ENCODE results near the gene RHOJ. TPM values are rescaled to one million over a fixed set of nuclear protein-coding genes. Genes with fewer than 3 reads are reported as not detected.

The RHOJ gene
- total RNA-seq, 1 experiment from 2014 or later, result not detected

GRCh38 chr14:63182968-63183367 lies 21.3 kb upstream of the RHOJ start:
- no peak overlapping the region for H3K9ac ChIP-seq (ENCODE audit: low read length)
- no peak overlapping the region for H3K4me3 ChIP-seq (replicated peaks in 1 of 2; ENCODE audit: low read depth in 1 of 2, low read length in 2 of 2)
- H3K36me3 ChIP-seq (ENCODE audit: control insufficient read depth in 1 of 2, insufficient read depth in 2 of 2, low read length in 2 of 2), result no peaks in the 10 kb centered on the region
- H3K27ac ChIP-seq (ENCODE audit: low read depth, low read length), result no peak overlapping the region
- ATAC-seq (no peak), DNase-seq (ENCODE audit: low read depth, low spot score) (no peak)
- no peak overlapping the region for H3K4me2 ChIP-seq (ENCODE audit: low read length)
- BruUV-seq (replicated peaks), result no TSS peak
- no peaks in the 10 kb centered on the region for H3K4me1 ChIP-seq (ENCODE audit: control insufficient read depth in 1 of 2, insufficient read depth in 2 of 2, low read length in 2 of 2)
- H4K20me1 ChIP-seq (ENCODE audit: insufficient read depth), result no peaks in the 10 kb centered on the region
- ChIA-PET POLR2A (no interaction called here), RAD21 (ENCODE audit: low non-redundant PET in 1 of 2, low total read pairs in 2 of 2, uncharacterized antibody in 2 of 2, unreplicated experiment in 2 of 2) (no interaction called here), CTCF (no interaction called here)
- no peaks in the 10 kb centered on the region for H3K27me3 ChIP-seq (ENCODE audit: insufficient read depth, low read length)
- no peaks in the 10 kb centered on the region for H3K79me2 ChIP-seq (ENCODE audit: insufficient read depth, low read length)
- TF ChIP-seq EZH2phosphoT487 (IDR thresholded peaks at IDR 0.05; ENCODE audit: borderline replicate concordance), result no peak
- no peak for TF ChIP-seq SRF (IDR thresholded peaks at IDR 0.05; ENCODE audit: low read depth)
- H3K9me3 ChIP-seq (ENCODE audit: control insufficient read depth in 1 of 2, insufficient read depth in 1 of 2, low read depth in 1 of 2, low read length in 2 of 2), result no peaks in the 10 kb centered on the region
- intact Hi-C loops (cut with micrococcal nuclease), result no loop called here
- H2AFZ ChIP-seq (ENCODE audit: low read depth, low read length, poor library complexity, severe bottlenecking), result no peak overlapping the region
- no peaks in the 10 kb centered on the region for H3K9me2 ChIP-seq (ENCODE audit: insufficient read depth)

DNA sequence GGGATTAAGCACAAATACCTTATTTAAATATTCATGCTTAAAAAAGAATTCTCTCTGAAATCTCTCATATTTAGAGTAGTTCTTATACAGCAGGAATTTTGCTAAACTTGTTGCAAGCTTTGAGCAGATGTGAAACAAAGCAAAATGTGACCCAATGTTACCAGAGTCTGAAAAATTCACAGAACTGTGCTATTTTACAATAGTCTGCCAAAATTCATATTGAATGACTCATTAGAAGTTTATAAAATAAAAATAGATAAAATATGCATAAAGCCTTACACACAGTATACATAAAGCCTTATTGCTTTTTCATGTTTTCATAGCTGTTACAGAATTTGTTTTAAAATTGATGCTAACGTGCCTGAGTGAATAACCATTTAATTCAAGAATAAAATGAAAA lies 17.8 kb upstream of the RHOJ start:
- Histone ChIP-seq H3K9me2 (ENCODE audit: insufficient read depth) (no peaks in the 10 kb centered on the region), H3K4me1 (ENCODE audit: control insufficient read depth in 1 of 2, insufficient read depth in 2 of 2, low read length in 2 of 2) (no peaks in the 10 kb centered on the region), H3K9me3 (ENCODE audit: control insufficient read depth in 1 of 2, insufficient read depth in 1 of 2, low read depth in 1 of 2, low read length in 2 of 2) (no peaks in the 10 kb centered on the region), H3K79me2 (ENCODE audit: insufficient read depth, low read length) (no peaks in the 10 kb centered on the region), H2AFZ (ENCODE audit: low read depth, low read length, poor library complexity, severe bottlenecking) (no peak overlapping the region), H3K36me3 (ENCODE audit: control insufficient read depth in 1 of 2, insufficient read depth in 2 of 2, low read length in 2 of 2) (no peaks in the 10 kb centered on the region), H3K27ac (ENCODE audit: low read depth, low read length) (no peak overlapping the region), H3K27me3 (ENCODE audit: insufficient read depth, low read length) (0 out of 2 replicates have a peak, but pooled peaks cover 3% of the 10 kb centered on the region), H3K4me3 (replicated peaks in 1 of 2; ENCODE audit: low read depth in 1 of 2, low read length in 2 of 2) (no peak overlapping the region), H3K4me2 (ENCODE audit: low read length) (no peak overlapping the region), H4K20me1 (ENCODE audit: insufficient read depth) (no peaks in the 10 kb centered on the region), H3K9ac (ENCODE audit: low read length) (no peak overlapping the region)
- BruUV-seq (replicated peaks), result no TSS peak
- intact Hi-C loops (cut with micrococcal nuclease), result no loop called here
- ATAC-seq, result no peak
- CTCF ChIA-PET, result no interaction called here
- no peak for DNase-seq (ENCODE audit: low read depth, low spot score)
- RAD21 ChIA-PET (ENCODE audit: low non-redundant PET in 1 of 2, low total read pairs in 2 of 2, uncharacterized antibody in 2 of 2, unreplicated experiment in 2 of 2), result no interaction called here
- TF ChIP-seq REST (IDR thresholded peaks at IDR 0.05; ENCODE audit: low read depth) (no peak), EGR1 (IDR thresholded peaks at IDR 0.05; ENCODE audit: low read depth) (no peak), YY1 (IDR thresholded peaks at IDR 0.05; ENCODE audit: extremely low read depth, insufficient replicate concordance, low read depth, low read length) (no peak), ZFX (IDR thresholded peaks at IDR 0.05) (no peak), CEBPB (IDR thresholded peaks at IDR 0.05; ENCODE audit: low read depth) (no peak), POLR2A (IDR thresholded peaks at IDR 0.05; ENCODE audit: borderline replicate concordance, extremely low read depth, insufficient read depth, insufficient read length) (no peak), FOSL1 (IDR thresholded peaks at IDR 0.05; ENCODE audit: low read depth) (no peak)
- POLR2A ChIA-PET, result no interaction called here
